A375 (cell line): ENCODE results near the gene STON2. TPM values are rescaled to one million over a fixed set of nuclear protein-coding genes. Genes with fewer than 3 reads are reported as not detected.

Source experiments
- small RNA-seq: library from RNA; depleted of rRNA; stranded (forward); fragments of <200 nt; gene quantifications from one replicate; pipeline ENCODE3, GENCODE V24; 2014
- total RNA-seq: library from RNA; depleted of rRNA; stranded (reverse); fragments of >200 nt; shearing (Covaris generic); gene quantifications from 2 replicates; pipeline ENCODE4 v1.2.3, GENCODE V29; 2014; rRNA removed

STON2 gene, protein sequence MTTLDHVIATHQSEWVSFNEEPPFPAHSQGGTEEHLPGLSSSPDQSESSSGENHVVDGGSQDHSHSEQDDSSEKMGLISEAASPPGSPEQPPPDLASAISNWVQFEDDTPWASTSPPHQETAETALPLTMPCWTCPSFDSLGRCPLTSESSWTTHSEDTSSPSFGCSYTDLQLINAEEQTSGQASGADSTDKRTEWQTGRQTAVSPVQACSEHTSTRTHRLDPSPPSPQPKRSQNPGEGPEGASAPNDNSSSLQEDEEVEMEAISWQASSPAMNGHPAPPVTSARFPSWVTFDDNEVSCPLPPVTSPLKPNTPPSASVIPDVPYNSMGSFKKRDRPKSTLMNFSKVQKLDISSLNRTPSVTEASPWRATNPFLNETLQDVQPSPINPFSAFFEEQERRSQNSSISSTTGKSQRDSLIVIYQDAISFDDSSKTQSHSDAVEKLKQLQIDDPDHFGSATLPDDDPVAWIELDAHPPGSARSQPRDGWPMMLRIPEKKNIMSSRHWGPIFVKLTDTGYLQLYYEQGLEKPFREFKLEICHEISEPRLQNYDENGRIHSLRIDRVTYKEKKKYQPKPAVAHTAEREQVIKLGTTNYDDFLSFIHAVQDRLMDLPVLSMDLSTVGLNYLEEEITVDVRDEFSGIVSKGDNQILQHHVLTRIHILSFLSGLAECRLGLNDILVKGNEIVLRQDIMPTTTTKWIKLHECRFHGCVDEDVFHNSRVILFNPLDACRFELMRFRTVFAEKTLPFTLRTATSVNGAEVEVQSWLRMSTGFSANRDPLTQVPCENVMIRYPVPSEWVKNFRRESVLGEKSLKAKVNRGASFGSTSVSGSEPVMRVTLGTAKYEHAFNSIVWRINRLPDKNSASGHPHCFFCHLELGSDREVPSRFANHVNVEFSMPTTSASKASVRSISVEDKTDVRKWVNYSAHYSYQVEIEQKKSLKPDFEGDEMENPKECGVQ
- 0.11 and 0.60 TPM in 2 replicates for total RNA-seq

DNA sequence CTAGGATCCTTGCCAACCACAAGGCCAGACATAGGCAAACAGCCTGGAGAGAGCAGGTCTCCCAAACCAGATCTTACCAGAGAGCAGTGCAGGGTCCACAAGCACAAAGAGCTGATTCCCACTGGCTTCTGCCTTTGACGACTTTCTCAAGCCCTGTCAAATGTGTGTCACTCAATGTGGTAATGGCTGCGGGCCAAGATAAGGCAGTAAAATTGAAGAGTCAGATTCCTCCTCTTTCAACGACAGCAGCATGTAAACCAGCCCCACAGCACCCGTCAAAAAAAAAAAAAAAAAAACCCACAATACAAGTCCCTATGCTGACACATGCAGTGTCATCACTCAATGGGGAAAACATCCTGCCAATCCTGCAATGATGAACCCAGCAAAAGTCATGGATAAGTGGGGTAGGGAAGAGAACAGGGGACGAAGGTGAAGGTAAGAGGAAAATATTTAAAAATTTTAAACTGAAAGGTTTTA is at the start of gene STON2:
Gene STON2 (minus strand): TSS at position 123 of the 477 bp plus-strand sequence. CDS start 1,942 bp downstream, outside the sequence.

DNA sequence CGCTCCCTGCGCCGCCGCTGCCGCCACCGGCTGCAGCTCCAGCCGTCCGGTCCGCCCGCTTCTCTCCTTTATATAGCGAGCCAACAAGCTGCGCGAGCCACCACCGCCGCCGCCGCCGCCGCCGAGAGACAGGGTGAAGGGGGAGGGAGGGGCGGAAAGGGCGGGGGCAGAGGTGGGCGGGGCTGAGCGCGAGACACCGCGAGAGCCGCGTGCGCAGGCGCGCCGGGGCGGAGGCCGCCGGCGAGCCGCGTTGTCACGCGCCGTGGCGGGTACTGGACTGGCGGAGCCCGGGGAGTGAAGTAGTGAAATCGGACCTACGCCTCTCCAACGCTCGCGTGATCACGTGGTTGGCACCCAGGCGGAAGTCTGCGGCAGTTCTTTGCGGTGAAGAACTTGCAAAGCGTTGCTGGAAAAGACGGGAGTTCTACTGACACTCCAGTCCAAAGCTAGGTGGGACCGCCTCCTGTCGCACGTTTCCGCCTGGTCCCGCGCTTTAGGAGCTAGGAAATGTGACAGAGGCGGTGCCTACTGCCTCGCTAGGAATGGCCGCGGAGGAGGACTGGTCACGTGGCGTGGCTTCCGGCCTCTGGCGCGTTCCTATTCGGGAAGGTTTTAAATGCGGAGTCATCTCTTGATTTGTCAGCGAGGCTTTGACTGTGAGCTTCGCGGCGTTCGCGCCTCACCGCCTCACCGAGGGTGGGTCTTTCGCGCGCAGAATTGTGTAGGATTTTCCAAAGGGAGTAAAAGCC is 179.1 kb downstream of the STON2 start, which contains the start of gene GTF2A1:
Gene GTF2A1 (minus strand): TSS at position 130 of the 749 bp plus-strand sequence. CDS start 441 bp downstream, outside the sequence.

Small RNA genes within 50 kb of the gene (small RNA-seq; reads per million reads assigned to genes)
- gene DYNLL1P1 (not detected), gene DYNLL1P2 (not detected)

Other genes with a start within 250 kb of the STON2 start
- gene GTF2A1, start 179.4 kb downstream of the STON2 start, total RNA-seq: 15.0 and 15.9 TPM in 2 replicates
- 28.2 and 40.7 TPM in 2 replicates for gene SEL1L, start 133.5 kb upstream of the STON2 start, total RNA-seq